Gastroesophageal sphincter (tissue), 4 donors: ENCODE data around the gene FANCL. TPM values are rescaled to one million over a fixed set of nuclear protein-coding genes. Genes with fewer than 3 reads are reported as not detected.
"Not testable (repeated sequence)": the region's sequence is repeated elsewhere in the genome, so short reads cannot be mapped to it uniquely, and the experiment has no call there.

ENCODE experiments used
- ATAC-seq: fragments of 150-250 bp; one replicate; pipeline ENCODE4 v1.9.1; 2016; ENCODE audit warnings: mild to moderate bottlenecking, moderate library complexity
- H3K27ac ChIP-seq, 4 donors: fragments of 200-600 bp; sonication (generic) in 3 of 4; 1 replicate in 3 of 4; 2 replicates in 1 of 4; pipeline ENCODE4 v1.5.1; 2016 to 2019
- H3K27me3 ChIP-seq: fragments of 200-600 bp; sonication (generic); one replicate; pipeline ENCODE4 v1.5.1; 2019
- H3K36me3 ChIP-seq, 2 donors: fragments of 200-600 bp; sonication (generic); one replicate each; pipeline ENCODE4 v1.5.1; 2019; ENCODE audit warnings: control low read depth in 1 of 2
- H3K4me1 ChIP-seq, 3 donors: fragments of 200-600 bp; sonication (generic); 1 replicate in 2 of 3; 2 replicates in 1 of 3; pipeline ENCODE4 v1.5.1; 2016 to 2019; ENCODE audit warnings: control low read depth in 2 of 3
- H3K4me3 ChIP-seq, 2 donors: fragments of 200-600 bp; sonication (generic); one replicate each; pipeline ENCODE4 v1.5.1; 2019; ENCODE audit warnings: mild to moderate bottlenecking in 1 of 2, moderate library complexity in 1 of 2
- H3K9me3 ChIP-seq, 3 donors: fragments of 200-600 bp; sonication (generic); one replicate each; pipeline ENCODE4 v1.5.1; 2017 to 2019; ENCODE audit warnings: control low read depth in 2 of 3
- CTCF ChIP-seq, 4 experiments: fragments of 200-600 bp in 2 of 4; fragments of 450-650 bp in 2 of 4; sonication (generic) in 1 of 4; IDR thresholded peaks; one replicate each; pipeline ENCODE4 v1.5.1; 2017 to 2019; ENCODE audit warnings: antibody characterized with exemption in 4 of 4, mild to moderate bottlenecking in 2 of 4, moderate library complexity in 2 of 4
- EP300 ChIP-seq: sonication (generic); formaldehyde crosslinking; IDR thresholded peaks from one replicate; pipeline ENCODE4 v1.6.1; 2017; ENCODE audit warnings: antibody characterized with exemption, mild to moderate bottlenecking
- POLR2A ChIP-seq, 2 donors: fragments of 450-650 bp; IDR thresholded peaks; one replicate each; pipeline ENCODE4 v1.6.1; 2017; ENCODE audit warnings: antibody characterized with exemption in 2 of 2, mild to moderate bottlenecking in 2 of 2, moderate library complexity in 1 of 2
- POLR2AphosphoS5 ChIP-seq: sonication (generic); formaldehyde crosslinking; IDR thresholded peaks from one replicate; pipeline ENCODE4 v1.6.1; 2017; ENCODE audit warnings: antibody characterized with exemption
- WGBS, 2 donors: methylation state at CpG; one replicate each; pipeline ENCODE4 v1.1.5; 2018; ENCODE audit warnings: low coverage in 1 of 2; 5-methylcytosine and 5-hydroxymethylcytosine counted together
- total RNA-seq, 4 donors: library from RNA; depleted of rRNA; stranded (reverse); fragments of >200 nt; gene quantifications; one replicate each; pipeline ENCODE4 v1.1.0, GENCODE V29; 2016

Gene FANCL
- total RNA-seq, 4 donors from 2014 or later: 8.2 to 22.5 (median 15.3) TPM

DNA sequence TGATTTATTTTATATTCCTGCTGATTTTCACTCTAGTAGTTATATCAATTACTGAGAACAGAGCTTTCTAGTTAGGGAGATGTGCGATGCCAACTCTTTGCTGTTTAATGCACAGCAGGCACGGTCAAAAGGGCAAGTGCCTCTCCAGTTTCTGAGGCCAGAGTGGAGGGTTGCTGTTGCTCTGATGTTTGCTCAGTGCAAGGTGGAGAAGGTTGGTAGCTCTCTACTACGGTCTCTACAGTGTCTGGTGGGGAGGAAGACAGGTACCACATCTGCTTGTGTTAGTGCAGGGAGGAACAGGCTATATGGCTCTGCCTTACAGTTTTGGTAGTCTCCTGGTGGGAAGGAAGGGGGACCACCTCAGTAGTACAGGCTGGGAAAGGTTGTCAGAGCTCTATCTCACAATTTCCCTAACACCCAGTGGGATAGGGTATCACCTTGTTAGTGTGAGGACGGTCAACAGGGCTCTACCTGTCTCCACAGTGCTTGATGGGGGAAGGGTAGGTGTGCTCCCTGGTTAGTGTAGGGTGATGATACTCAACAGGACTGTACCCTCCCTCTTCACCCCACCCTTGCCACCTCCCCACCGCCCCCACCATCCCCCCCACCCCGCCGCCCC is 85.9 kb downstream of the FANCL start:
- Histone ChIP-seq H3K36me3 (peaks cover 0 to 45% of the 10 kb centered on the region in 2 donors), H3K4me1 (no peaks in the 10 kb centered on the region), H3K27me3 (no peaks in the 10 kb centered on the region), H3K4me3 (no peak overlapping the region), H3K27ac (no peak overlapping the region), H3K9me3 (no peaks in the 10 kb centered on the region)
- 63 to 100% methylated on average over 2 to 3 of the region's 7 CpGs for WGBS, 2 donors
- no peak for ATAC-seq
- TF ChIP-seq CTCF (IDR thresholded peaks at IDR 0.05) (no peak), POLR2AphosphoS5 (no peak), POLR2A (IDR thresholded peaks at IDR 0.05) (no peak), EP300 (no peak)

DNA sequence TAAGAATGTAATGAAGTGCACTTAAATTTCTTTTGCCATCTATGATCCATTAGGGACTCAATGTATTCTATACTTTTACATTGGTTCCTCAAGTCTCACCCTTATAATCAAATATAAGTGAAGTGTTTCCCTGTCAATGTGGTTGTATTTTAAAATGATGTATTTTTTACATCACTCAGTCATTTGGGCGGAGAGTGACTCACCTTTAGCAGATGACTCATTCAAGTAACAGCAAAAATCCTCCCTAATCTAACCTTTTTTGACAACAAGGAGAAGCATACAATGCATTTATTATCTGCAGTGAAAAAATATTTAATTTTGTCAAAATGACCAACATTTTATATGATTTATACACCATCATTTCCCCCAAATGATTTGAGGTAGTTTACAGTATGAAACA is 94.4 kb downstream of the FANCL start:
- 70 to 75% methylated on average over 1 of the region's 1 CpG for WGBS, 2 donors
- Histone ChIP-seq H3K4me1 (no peaks in the 10 kb centered on the region), H3K27ac (no peak overlapping the region), H3K4me3 (no peak overlapping the region), H3K36me3 (peaks cover 0 to 20% of the 10 kb centered on the region in 2 donors), H3K27me3 (no peaks in the 10 kb centered on the region), H3K9me3 (no peaks in the 10 kb centered on the region)
- TF ChIP-seq POLR2A (IDR thresholded peaks at IDR 0.05) (no peak), EP300 (no peak), CTCF (IDR thresholded peaks at IDR 0.05) (no peak), POLR2AphosphoS5 (no peak)
- ATAC-seq: no peak

GRCh38 chr2:58145769-58146168 is 95.4 kb downstream of the FANCL start:
- 92 to 95% methylated on average over 4 to 6 of the region's 6 CpGs for WGBS, 2 donors
- ATAC-seq, H3K4me3 ChIP-seq: not testable (repeated sequence)

GRCh38 chr2:58140508-58141072 is 100.5 kb downstream of the FANCL start:
- TF ChIP-seq EP300: no peak
- TF ChIP-seq POLR2AphosphoS5: no peak
- no peak for TF ChIP-seq POLR2A (IDR thresholded peaks at IDR 0.05)
- TF ChIP-seq CTCF (IDR thresholded peaks at IDR 0.05): no peak
- Histone ChIP-seq H3K27me3 (no peaks in the 10 kb centered on the region), H3K9me3 (no peaks in the 10 kb centered on the region), H3K36me3 (peaks cover 0 to 18% of the 10 kb centered on the region in 2 donors), H3K4me3 (no peak overlapping the region), H3K27ac (no peak overlapping the region), H3K4me1 (no peaks in the 10 kb centered on the region)
- 67 to 84% methylated on average over 3 of the region's 3 CpGs for WGBS, 2 donors
- ATAC-seq: no peak

More at GRCh38 chr2:58145769-58146168, 95.4 kb downstream of the FANCL start:
- H3K27me3 ChIP-seq, H3K27ac ChIP-seq, H3K4me1 ChIP-seq, H3K9me3 ChIP-seq: not testable (repeated sequence)
- peaks cover 0 to 21% of the 10 kb centered on the region in 2 donors for H3K36me3 ChIP-seq

GRCh38 chr2:58138396-58139030 is 102.6 kb downstream of the FANCL start:
- Histone ChIP-seq H3K36me3 (peaks cover 0 to 12% of the 10 kb centered on the region in 2 donors), H3K4me3 (no peak overlapping the region), H3K9me3 (no peaks in the 10 kb centered on the region), H3K4me1 (no peaks in the 10 kb centered on the region), H3K27me3 (no peaks in the 10 kb centered on the region), H3K27ac (no peak overlapping the region)
- 87 to 97% methylated on average over 3 of the region's 3 CpGs for WGBS, 2 donors
- ATAC-seq: no peak
- no peak for TF ChIP-seq POLR2A (IDR thresholded peaks at IDR 0.05)
- no peak for TF ChIP-seq POLR2AphosphoS5
- TF ChIP-seq CTCF (IDR thresholded peaks at IDR 0.05): no peak
- no peak for TF ChIP-seq EP300
